ENCODE data around the gene CASZ1. TPM values are rescaled to one million over a fixed set of nuclear protein-coding genes. Genes with fewer than 3 reads are reported as not detected.

CASZ1 gene
- total and polyA plus RNA-seq, 8 donors = 6.0 to 166 (median 39.8) TPM

- DNase-seq = no peak
- Histone ChIP-seq H3K36me3 (no peaks in the 10 kb centered on the region), H3K4me3 (no peak overlapping the region), H3K27me3 (no peaks in the 10 kb centered on the region), H3K9me3 (no peaks in the 10 kb centered on the region), H3K27ac (no peak overlapping the region), H3K4me1 (peaks cover 4 to 37% (median 17%) of the 10 kb centered on the region in 4 donors)
- TF ChIP-seq POLR2AphosphoS5 (IDR thresholded peaks at IDR 0.05) = no peak
- no peak for TF ChIP-seq POLR2A (IDR thresholded peaks at IDR 0.05)
- TF ChIP-seq EP300 (IDR thresholded peaks at IDR 0.05) = no peak
- TF ChIP-seq CTCF (IDR thresholded peaks at IDR 0.05) = no peak
- 78 to 97% (median 96%) methylated on average over 5 of the region's 5 CpGs for WGBS, 5 donors
- intact Hi-C loops (cut with DNase I; ENCODE audit: low total_unique reads) = no loop called here
These were observed 207.8 kb downstream of the CASZ1 start for GRCh38 chr1:10588640-10589039.

Small RNAs within 50 kb of the gene (small RNA-seq; reads per million reads assigned to genes)
- 0 reads per million in 4 donors for gene RN7SL614P

Other genes starting within 250 kb of the CASZ1 start
- gene TARDBP, start 216.0 kb upstream of the CASZ1 start, total RNA-seq = 100 to 1,000 TPM in 4 of 5 donors, 10 to 100 TPM in 1; 68.8 to 243 (median 159) TPM
- gene TARDBP, start 216.0 kb upstream of the CASZ1 start, polyA plus RNA-seq = 100 to 1,000 TPM in 2 of 3 donors, 10 to 100 TPM in 1; 85.3 to 102 (median 100) TPM

Data from stomach (tissue), 9 donors.